Bronchial epithelial cell (primary cell): ENCODE data around the gene REEP1. TPM values are rescaled to one million over a fixed set of nuclear protein-coding genes. Genes with fewer than 3 reads are reported as not detected.

Source experiments
- DNase-seq: peaks from one replicate; pipeline ENCODE4 v3.0.0-alpha.2; 2010; ENCODE audit warnings: low read depth
- FAIRE-seq: peaks from 2 replicates; lab custom pipeline; 2011; peaks lifted over from hg19 to GRCh38; lab: Jason Lieb, UNC
- H3K27me3 ChIP-seq: 2 replicates; pipeline ENCODE4 v1.5.1; 2011; ENCODE audit warnings: low read length; ENCODE audit not compliant: control insufficient read depth, insufficient read depth
- H3K36me3 ChIP-seq: 2 replicates; pipeline ENCODE4 v1.5.1; 2011; ENCODE audit warnings: low read length; ENCODE audit not compliant: control insufficient read depth, insufficient read depth
- H3K4me3 ChIP-seq: 2 replicates; pipeline ENCODE4 v1.5.1; 2011; ENCODE audit warnings: mild to moderate bottlenecking, low read depth, low read length, control low read depth
- total RNA-seq: library from RNA; depleted of rRNA; stranded (reverse); fragments of >200 nt; gene quantifications from 2 replicates; pipeline ENCODE4 v1.2.1, GENCODE V29; 2014
- TF ChIP-seq, protein P1 (sequence below): IDR thresholded peaks from 2 replicates; pipeline ENCODE4 v1.5.1; 2011; ENCODE audit warnings: mild to moderate bottlenecking, moderate library complexity, low read length, control low read depth, inconsistent platforms; ENCODE audit not compliant: insufficient read depth, severe bottlenecking

The REEP1 gene
- total RNA-seq, 1 donor from 2014 or later, result under 0.01 TPM

GRCh38 chr2:86323273-86324021 lies 14.0 kb downstream of the REEP1 start:
- no peak for FAIRE-seq

GRCh38 chr2:86319700-86320580 lies 17.5 kb downstream of the REEP1 start:
- TF ChIP-seq, protein P1, sequence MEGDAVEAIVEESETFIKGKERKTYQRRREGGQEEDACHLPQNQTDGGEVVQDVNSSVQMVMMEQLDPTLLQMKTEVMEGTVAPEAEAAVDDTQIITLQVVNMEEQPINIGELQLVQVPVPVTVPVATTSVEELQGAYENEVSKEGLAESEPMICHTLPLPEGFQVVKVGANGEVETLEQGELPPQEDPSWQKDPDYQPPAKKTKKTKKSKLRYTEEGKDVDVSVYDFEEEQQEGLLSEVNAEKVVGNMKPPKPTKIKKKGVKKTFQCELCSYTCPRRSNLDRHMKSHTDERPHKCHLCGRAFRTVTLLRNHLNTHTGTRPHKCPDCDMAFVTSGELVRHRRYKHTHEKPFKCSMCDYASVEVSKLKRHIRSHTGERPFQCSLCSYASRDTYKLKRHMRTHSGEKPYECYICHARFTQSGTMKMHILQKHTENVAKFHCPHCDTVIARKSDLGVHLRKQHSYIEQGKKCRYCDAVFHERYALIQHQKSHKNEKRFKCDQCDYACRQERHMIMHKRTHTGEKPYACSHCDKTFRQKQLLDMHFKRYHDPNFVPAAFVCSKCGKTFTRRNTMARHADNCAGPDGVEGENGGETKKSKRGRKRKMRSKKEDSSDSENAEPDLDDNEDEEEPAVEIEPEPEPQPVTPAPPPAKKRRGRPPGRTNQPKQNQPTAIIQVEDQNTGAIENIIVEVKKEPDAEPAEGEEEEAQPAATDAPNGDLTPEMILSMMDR, result no peak
- H3K27me3 ChIP-seq, result peaks cover 2% of the 10 kb centered on the region
- FAIRE-seq, result no peak
- H3K4me3 ChIP-seq, result no peak overlapping the region
- no peaks in the 10 kb centered on the region for H3K36me3 ChIP-seq
- no peak for DNase-seq

More at GRCh38 chr2:86323273-86324021, 14.0 kb downstream of the REEP1 start:
- no peak for DNase-seq
- peaks cover 2% of the 10 kb centered on the region for H3K27me3 ChIP-seq
- H3K4me3 ChIP-seq, result no peak overlapping the region
- TF ChIP-seq, protein P1, result no peak
- no peaks in the 10 kb centered on the region for H3K36me3 ChIP-seq

GRCh38 chr2:86315084-86315483 lies 22.3 kb downstream of the REEP1 start:
- TF ChIP-seq, protein P1, result no peak
- DNase-seq (no peak), FAIRE-seq (no peak)
- Histone ChIP-seq H3K36me3 (no peaks in the 10 kb centered on the region), H3K4me3 (no peak overlapping the region), H3K27me3 (peaks cover 3% of the 10 kb centered on the region)

- peaks cover 3% of the 10 kb centered on the region for H3K27me3 ChIP-seq
- FAIRE-seq (no peak), DNase-seq (no peak)
Observed at GRCh38 chr2:86314125-86314524, 23.3 kb downstream of the REEP1 start.

GRCh38 chr2:86313341-86313740 lies 24.1 kb downstream of the REEP1 start:
- TF ChIP-seq, protein P1, result no peak
- Histone ChIP-seq H3K4me3 (no peak overlapping the region), H3K27me3 (peaks cover 3% of the 10 kb centered on the region), H3K36me3 (no peaks in the 10 kb centered on the region)
- DNase-seq (no peak), FAIRE-seq (no peak)

More at GRCh38 chr2:86314125-86314524, 23.3 kb downstream of the REEP1 start:
- Histone ChIP-seq H3K4me3 (no peak overlapping the region), H3K36me3 (no peaks in the 10 kb centered on the region)
- TF ChIP-seq, protein P1, result no peak
